NCI-H1417 treated with DMSO at 0.1 percent for 48 hours (cell line): Measurements from ENCODE around the gene GNB3.

ENCODE experiments used
- DNase-seq: peaks from one replicate; lab custom pipeline; 2025; lab: John Stamatoyannopoulos, UW

GNB3 gene

DNA sequence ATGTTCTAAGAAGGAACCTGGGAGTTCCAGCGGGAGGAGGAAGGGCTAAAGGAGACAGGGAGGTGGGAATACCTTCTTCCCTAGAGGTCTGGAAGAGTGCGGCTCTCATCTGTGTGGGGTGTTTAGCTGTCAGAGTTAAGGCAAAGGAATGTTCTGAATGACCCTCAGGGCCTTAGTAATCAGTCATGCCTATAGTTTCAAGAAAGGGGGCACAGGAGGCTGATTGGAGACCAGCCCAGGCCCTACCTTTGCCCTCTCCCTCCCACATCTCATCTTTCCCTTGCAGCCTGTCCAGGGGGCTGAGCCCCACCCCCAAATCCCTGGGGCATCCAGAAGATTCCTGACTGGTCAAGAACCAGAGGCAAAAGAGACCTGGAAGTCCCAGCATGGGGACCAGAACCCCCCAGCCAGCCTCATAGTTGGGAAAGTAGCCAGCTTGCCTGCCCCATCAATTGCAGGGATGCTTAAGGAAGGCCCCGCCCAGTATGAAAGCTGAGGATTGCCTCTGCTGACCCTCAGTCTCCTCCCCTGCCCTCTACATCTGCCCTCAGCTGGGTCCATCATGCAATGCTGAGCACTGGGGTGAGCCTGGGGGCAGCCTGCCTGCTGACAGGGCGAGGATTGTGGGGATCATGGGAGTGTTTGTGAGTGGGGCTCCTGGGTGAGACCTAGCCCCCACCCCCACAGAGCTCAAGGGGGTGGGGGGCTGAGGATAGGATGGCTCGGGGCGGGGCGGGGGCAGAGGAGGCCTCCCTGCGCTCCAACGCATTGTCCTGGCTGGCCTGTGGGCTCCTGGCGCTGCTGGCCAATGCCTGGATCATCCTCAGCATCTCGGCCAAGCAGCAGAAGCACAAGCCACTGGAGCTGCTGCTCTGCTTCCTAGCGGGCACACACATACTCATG is 17.3 kb upstream of the GNB3 start:
- DNase-seq, result no peak

DNA sequence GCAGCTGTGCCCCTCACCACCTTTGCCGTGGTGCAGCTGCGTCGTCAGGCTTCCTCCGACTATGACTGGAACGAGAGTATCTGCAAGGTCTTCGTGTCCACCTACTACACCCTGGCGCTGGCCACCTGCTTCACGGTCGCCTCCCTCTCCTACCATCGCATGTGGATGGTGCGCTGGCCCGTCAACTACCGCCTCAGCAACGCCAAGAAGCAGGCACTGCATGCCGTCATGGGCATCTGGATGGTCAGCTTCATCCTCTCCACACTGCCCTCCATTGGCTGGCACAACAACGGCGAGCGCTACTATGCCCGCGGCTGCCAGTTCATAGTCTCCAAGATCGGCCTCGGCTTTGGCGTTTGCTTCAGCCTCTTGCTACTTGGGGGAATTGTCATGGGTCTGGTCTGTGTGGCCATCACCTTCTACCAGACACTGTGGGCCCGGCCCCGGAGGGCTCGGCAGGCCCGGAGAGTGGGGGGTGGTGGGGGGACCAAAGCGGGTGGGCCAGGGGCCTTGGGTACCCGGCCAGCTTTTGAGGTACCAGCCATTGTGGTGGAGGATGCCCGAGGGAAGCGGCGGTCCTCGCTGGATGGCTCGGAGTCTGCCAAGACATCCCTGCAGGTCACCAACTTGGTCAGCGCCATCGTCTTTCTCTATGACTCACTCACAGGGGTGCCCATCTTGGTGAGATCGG is 16.5 kb upstream of the GNB3 start:
- no peak for DNase-seq

GRCh38 chr12:6824901-6825381 is 15.8 kb upstream of the GNB3 start:
- no peak for DNase-seq

- peak; percentile 41 for DNase-seq
These were observed 15.2 kb upstream of the GNB3 start for GRCh38 chr12:6825398-6826124.

- DNase-seq, result no peak
These were observed 14.5 kb upstream of the GNB3 start for GRCh38 chr12:6826125-6826733.

DNA sequence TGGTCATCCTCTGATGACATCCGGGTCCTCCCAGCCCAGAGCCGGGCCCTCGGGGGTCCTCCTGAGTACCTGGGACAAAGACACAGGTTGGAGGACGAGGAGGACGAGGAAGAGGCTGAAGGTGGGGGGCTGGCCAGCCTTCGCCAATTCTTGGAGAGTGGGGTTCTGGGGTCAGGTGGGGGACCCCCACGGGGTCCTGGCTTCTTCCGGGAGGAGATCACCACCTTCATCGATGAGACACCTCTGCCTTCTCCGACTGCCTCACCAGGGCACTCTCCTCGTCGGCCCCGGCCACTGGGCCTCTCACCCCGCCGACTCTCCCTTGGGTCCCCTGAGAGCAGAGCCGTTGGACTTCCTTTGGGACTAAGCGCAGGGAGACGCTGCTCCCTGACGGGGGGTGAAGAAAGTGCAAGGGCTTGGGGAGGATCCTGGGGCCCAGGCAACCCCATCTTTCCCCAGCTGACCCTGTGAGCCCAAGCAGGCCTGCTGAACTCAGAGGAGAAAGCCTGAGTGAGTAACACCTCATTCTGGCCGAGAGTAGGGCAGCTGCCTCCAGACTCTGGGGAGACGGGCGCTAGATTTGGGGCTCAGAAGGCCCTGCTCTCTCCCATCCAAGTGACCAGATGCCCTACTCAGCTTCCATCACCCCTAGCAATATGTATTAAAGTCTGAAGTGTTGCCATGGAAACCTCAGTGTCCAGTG is 13.8 kb upstream of the GNB3 start:
- DNase-seq, result no peak

DNA sequence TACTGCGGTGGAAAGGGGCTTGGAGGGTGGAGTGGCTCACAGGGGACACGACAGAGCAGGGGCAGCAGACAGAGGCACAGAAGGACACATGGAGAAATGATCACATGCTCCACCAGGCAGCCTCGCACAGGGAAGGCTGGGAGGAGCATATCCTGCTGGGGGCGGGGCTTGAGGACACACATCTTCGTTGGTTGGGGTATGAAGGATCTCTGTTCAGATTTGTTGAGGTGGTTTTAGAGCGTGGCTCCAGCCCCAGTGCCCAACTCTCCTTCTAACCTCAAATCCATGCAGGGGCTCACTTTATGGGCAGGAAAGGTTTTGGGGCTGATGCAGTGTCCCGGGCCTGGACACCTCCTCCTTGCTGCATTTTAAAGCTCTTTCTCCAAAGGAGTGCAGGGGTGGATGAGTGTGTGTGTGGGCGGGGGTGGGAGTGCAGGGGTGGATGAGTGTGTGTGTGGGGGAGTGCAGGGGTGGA is 13.3 kb upstream of the GNB3 start:
- DNase-seq, result peak; percentile 61

GRCh38 chr12:6827982-6828780 is 12.5 kb upstream of the GNB3 start, which contains the start of gene P3H3:
TSS of gene P3H3 (plus strand) at chr12:6828407. CDS start at chr12:6828441, 34 bp downstream.
- DNase-seq, result no peak

DNA sequence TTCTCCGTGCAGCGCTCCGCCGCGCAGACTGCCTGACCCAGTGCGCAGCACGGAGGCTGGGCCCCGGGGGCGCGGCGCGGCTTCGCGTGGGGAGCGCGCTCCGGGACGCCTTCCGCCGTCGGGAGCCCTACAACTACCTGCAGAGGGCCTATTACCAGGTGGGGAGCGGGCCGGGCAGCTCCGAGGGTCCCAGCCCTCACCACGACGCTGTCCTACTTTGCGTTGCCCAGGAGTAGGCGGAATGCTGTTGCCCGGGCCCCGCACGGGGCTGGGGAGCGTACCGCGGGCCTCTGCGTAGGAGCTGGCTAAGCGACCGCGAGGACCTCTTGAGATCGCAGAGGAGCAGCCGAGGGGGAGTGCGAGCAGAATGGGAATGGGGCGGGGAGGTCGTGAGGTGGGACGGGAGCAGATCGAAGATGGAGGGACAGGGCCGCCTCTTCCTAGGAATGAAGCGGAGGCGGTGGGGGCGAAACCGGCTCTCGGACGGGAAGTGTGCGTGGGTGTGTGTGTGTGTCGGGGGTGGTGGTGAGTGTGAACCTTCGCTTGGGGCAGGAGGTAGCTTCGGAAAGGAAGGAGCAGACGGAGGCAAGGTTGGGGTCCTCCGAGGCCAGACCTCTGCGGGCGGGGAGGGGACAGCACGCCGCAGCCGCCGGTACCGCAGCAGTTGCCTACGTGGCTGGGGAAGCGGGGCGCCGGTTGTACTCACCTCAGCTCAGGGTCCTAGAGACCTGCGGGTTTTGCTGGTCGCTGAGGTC is 11.8 kb upstream of the GNB3 start:
- no peak for DNase-seq

- DNase-seq, result no peak
These were observed 11.0 kb upstream of the GNB3 start for GRCh38 chr12:6829536-6830220.

- no peak for DNase-seq
These were observed 10.3 kb upstream of the GNB3 start for GRCh38 chr12:6830286-6830890.

- no peak for DNase-seq
These were observed 9.7 kb upstream of the GNB3 start for GRCh38 chr12:6830999-6831398.

DNA sequence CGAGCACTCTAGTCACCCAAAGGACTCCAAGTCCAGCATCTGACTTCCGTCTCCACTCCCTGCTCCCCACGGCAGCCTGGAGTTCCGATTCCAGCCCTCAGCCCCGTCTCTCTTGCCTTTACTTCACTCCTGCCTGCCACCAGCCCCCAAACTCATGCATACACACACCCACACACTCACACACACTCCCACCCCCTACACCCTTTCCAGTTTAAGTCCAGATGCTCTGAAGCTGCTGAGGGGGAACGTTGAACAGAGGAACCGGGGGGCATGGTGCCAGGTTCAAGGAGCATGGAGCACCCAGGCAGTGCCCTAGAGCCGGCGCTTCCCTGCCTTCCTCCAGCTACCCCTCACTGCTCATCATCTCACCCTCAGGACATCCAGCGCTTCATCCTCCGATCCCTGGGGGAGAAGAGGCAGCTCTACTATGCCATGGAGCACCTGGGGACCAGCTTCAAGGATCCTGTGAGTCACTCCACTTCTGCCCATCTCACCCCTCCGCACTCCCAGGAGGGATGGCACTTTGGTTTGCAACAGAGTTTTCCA is 9.2 kb upstream of the GNB3 start:
- DNase-seq, result no peak

GRCh38 chr12:6832125-6832524 is 8.6 kb upstream of the GNB3 start:
- no peak for DNase-seq

DNA sequence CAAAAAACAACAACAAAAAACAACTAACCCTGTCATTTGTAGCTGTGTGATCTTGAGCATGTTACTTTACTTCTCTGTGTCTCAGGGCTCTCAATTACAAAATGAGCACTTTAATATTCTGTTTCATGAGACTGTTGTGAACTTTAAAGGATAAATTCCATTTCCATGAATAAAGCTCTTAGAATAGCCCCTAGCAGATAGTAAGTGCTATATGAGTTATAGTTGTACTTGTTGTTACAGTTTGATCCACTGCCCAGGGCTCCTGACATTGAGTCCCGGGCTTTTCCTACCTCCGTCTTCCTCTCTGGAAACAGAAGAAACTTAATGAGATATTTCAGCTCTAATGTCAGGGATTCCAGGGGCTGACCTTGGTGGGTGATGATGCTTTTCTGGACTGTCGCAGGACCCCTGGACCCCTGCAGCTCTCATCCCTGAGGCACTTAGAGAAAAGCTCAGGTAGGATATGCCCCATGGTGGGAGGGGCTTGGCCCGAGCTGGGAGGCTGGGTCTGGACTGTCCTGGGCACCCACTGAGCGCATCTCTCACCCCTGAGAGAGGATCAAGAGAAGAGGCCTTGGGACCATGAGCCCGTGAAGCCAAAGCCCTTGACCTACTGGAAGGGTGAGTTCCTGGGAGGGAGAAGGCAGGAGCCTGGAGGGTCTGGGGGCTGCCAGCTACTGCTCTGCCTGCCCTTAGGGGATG is 7.4 kb upstream of the GNB3 start:
- no peak for DNase-seq

GRCh38 chr12:6834254-6834653 is 6.5 kb upstream of the GNB3 start:
- no peak for DNase-seq

GRCh38 chr12:6834873-6835272 is 5.9 kb upstream of the GNB3 start:
- DNase-seq, result no peak

DNA sequence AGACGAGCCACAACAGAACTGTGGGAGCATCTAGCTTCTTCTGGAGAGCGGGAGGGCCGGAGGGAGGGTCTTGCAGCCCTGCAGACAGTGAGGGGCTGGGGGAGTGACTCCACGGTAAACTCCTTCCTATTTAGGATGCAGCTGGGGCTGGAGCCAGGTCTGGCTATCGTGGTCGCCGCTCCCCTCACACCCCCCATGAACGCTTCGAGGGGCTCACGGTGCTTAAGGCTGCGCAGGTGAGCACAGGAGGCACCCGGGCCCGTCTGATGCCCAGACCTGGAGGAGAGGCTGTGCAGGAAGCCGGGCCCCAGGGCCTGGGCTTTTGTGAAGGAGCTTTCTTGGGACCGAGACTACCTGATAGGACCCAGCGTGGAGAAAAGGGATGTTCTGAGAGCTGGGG is 3.9 kb upstream of the GNB3 start:
- DNase-seq, result no peak
